ENCODE measurements around the gene SMO.
"Not testable (repeated sequence)": the region's sequence is repeated elsewhere in the genome, so short reads cannot be mapped to it uniquely, and the experiment has no call there.

Gene SMO

DNA sequence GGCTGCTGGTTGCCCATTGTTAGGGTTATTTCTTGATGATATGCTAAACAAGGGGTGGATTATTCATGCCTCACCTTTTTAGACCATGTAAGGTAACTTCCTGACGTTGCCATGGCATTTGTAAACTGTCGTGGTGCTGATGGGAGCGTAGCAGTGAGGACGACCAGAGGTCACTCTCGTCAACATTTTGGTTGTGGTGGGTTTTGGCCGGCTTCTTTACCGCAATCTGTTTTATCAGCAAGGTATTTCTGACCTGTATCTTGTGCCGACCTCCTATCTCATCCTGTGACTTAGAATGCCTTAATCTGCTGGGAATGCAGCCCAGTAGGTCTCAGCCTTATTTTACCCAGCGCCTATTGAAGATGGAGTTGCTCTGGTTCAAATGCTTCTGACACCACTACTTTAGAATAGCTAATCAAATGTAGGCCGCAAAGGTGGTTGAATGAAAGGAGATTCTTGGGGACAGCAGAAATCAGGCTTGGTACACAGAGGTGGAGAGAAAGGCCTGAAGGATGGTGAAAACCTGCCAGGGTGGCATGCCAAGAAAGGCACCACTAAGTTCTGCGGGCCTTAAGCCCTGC lies 17.9 kb upstream of the SMO start:
- Histone ChIP-seq H3K4me1 (ENCODE audit: control insufficient read depth in 1 of 2, insufficient read depth in 1 of 2, low read depth in 1 of 2, low read length in 1 of 2) (peaks cover 8 to 14% of the 10 kb centered on the region in 2 experiments), H3K36me3 (no peaks in the 10 kb centered on the region), H3K9me3 (no peaks in the 10 kb centered on the region), H3K4me3 (ENCODE audit: low read depth in 1 of 2, low read length in 1 of 2) (no peak overlapping the region), H3K27me3 (peaks cover 44% of the 10 kb centered on the region), H3K27ac (no peak overlapping the region)
- no peak for TF ChIP-seq CTCF (IDR thresholded peaks at IDR 0.05)

DNA sequence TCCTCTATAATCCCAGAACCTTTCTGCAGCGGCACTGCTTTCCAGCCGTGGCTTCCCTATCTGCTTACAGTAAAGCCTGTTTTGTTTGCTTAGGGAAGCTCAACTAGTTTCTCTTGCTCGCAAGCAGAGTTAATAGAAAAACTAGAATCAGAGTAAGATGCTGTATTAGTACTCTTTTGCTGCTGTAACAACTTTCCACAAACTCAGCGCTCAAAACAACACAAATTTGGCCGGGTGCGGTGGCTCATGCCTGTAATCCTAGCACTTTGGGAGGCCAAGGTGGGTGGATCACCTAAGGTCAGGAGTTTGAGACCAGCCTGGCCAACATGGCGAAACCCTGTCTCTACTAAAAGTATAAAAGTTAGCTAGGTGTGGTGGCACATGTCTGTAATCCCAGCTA lies 14.6 kb upstream of the SMO start:
- H3K36me3 ChIP-seq; H3K9me3 ChIP-seq; H3K27ac ChIP-seq; H3K4me3 ChIP-seq (ENCODE audit: low read depth in 1 of 2, low read length in 1 of 2): not testable (repeated sequence)
- Histone ChIP-seq H3K27me3 (peaks cover 33% of the 10 kb centered on the region), H3K4me1 (ENCODE audit: control insufficient read depth in 1 of 2, insufficient read depth in 1 of 2, low read depth in 1 of 2, low read length in 1 of 2) (peaks cover 8 to 12% of the 10 kb centered on the region in 2 experiments)

DNA sequence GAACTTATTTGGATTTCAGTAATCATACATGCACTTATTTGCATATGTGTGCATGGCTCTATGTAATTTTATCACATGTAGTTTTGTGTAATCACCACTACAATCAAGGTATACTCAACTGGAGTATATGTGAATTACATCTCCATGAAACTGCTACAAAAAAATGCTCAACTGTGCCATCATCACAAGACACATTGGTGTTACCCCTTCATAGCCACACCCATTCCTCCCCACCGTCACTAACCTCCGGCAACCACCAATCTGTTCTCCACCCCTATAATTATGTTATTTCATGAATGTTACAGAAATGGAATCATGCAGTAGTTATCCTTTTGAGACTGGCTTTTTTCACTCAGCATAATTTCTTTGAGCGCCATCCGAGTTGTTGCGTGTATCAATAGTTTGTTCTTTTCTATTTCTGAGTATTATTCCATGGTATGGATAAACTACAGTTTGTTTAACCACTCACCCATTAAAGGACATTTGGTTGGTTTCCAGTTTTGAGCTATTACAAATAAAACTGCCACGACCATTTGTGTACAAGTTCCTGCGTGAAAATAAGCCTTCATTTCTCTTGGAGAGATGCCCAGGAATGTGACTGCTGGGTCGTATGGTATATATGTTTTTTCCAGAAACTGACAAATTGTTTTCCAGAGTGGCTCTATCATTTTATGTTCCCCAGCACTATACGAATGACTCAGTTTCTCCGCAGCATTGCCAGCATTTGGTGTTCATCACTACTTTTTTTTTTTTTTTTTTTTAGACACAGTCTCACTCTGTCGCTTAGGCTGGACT lies 11.3 kb upstream of the SMO start:
- TF ChIP-seq CTCF (IDR thresholded peaks at IDR 0.05) = no peak
- Histone ChIP-seq H3K27ac (no peak overlapping the region), H3K27me3 (peaks cover 16% of the 10 kb centered on the region)

GRCh38 chr7:129184981-129185670 lies 3.3 kb upstream of the SMO start:
- no peak overlapping the region for H3K27ac ChIP-seq
- H3K4me3 ChIP-seq (ENCODE audit: low read depth in 1 of 2, low read length in 1 of 2) = no peak overlapping the region

More for the DNA sequence above, 11.3 kb upstream of the SMO start:
- H3K4me1 ChIP-seq (ENCODE audit: control insufficient read depth in 1 of 2, insufficient read depth in 1 of 2, low read depth in 1 of 2, low read length in 1 of 2) = no peaks in the 10 kb centered on the region
- no peak overlapping the region for H3K4me3 ChIP-seq (ENCODE audit: low read depth in 1 of 2, low read length in 1 of 2)
- no peaks in the 10 kb centered on the region for H3K36me3 ChIP-seq
- H3K9me3 ChIP-seq = no peaks in the 10 kb centered on the region

DNA sequence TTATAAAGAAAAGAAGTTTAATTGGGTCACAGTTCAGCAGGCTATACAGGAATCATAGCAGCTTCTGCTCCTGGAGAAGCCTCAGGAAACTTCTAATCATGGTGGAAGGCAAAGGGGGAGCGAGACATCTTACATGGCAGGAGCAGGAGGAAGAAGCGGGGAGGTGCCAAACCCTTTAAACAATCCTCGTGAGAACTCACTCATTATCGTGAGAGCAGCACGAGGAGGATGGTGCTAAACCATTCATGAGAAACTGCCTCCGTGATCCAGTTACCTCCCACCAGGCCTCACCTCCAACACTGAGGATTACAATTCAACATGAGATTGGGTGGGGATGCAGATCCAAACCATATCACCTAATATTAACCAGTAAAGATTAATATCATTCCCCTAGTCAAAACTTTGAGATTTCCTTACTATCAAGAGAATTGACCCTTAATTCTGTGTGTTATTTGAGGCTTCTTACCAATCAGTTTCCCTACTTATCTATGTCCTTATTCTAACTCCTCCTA lies 1.6 kb upstream of the SMO start:
- H3K4me1 ChIP-seq (ENCODE audit: control insufficient read depth in 1 of 2, insufficient read depth in 1 of 2, low read depth in 1 of 2, low read length in 1 of 2) = peaks cover 11 to 15% of the 10 kb centered on the region in 2 experiments
- no peak for TF ChIP-seq CTCF (IDR thresholded peaks at IDR 0.05)
- no peak overlapping the region for H3K4me3 ChIP-seq (ENCODE audit: low read depth in 1 of 2, low read length in 1 of 2)
- H3K36me3 ChIP-seq = no peaks in the 10 kb centered on the region
- H3K27ac ChIP-seq = no peak overlapping the region
- peaks cover 72% of the 10 kb centered on the region for H3K27me3 ChIP-seq
- no peaks in the 10 kb centered on the region for H3K9me3 ChIP-seq

More at GRCh38 chr7:129184981-129185670, 3.3 kb upstream of the SMO start:
- no peak for TF ChIP-seq CTCF (IDR thresholded peaks at IDR 0.05)
- Histone ChIP-seq H3K27me3 (peaks cover 55% of the 10 kb centered on the region), H3K9me3 (no peaks in the 10 kb centered on the region), H3K36me3 (no peaks in the 10 kb centered on the region), H3K4me1 (ENCODE audit: control insufficient read depth in 1 of 2, insufficient read depth in 1 of 2, low read depth in 1 of 2, low read length in 1 of 2) (peaks cover 11 to 15% of the 10 kb centered on the region in 2 experiments)
